Ovary (tissue), 3 donors: ENCODE measurements around the gene SLC7A5.
"Not testable (repeated sequence)": the region's sequence is repeated elsewhere in the genome, so short reads cannot be mapped to it uniquely, and the experiment has no call there.

Source experiments
- CTCF ChIP-seq, 3 donors: fragments of 450-650 bp in 2 of 3; fragments of 200-600 bp in 1 of 3; IDR thresholded peaks; one replicate each; pipeline versions ENCODE4 v1.5.1 to v1.8.0; 2016 to 2022; ENCODE audit warnings: antibody characterized with exemption in 3 of 3, mild to moderate bottlenecking in 1 of 3
- EP300 ChIP-seq: sonication (generic); formaldehyde crosslinking; IDR thresholded peaks from one replicate; pipeline ENCODE4 v1.6.1; 2017; ENCODE audit warnings: antibody characterized with exemption
- POLR2A ChIP-seq: fragments of 450-650 bp; IDR thresholded peaks from one replicate; pipeline ENCODE4 v1.6.1; 2017; ENCODE audit warnings: antibody characterized with exemption, mild to moderate bottlenecking, moderate library complexity
- donor health status: DM: no; HTN: no; CAD: no.

GRCh38 chr16:87894005-87894404 is 24.7 kb upstream of the SLC7A5 start:
- TF ChIP-seq POLR2A; CTCF (IDR thresholded peaks at IDR 0.05); EP300: not testable (repeated sequence)
